Sigmoid colon (tissue), 4 donors: ENCODE data around the gene LUZP2.

ENCODE experiments used
- POLR2A ChIP-seq, 2 donors: fragments of 450-650 bp; IDR thresholded peaks; one replicate each; pipeline ENCODE4 v1.6.1; 2016; ENCODE audit warnings: antibody characterized with exemption in 2 of 2, mild to moderate bottlenecking in 2 of 2, moderate library complexity in 2 of 2
- POLR2AphosphoS5 ChIP-seq, 4 donors: sonication (generic); formaldehyde crosslinking; IDR thresholded peaks; one replicate each; pipeline ENCODE4 v1.6.1; 2017; ENCODE audit warnings: antibody characterized with exemption in 4 of 4
- TF ChIP-seq, protein P1 (sequence below), 4 experiments: fragments of 450-650 bp in 3 of 4; fragments of 200-600 bp in 1 of 4; IDR thresholded peaks; one replicate each; pipeline ENCODE4 v1.5.1; 2016 to 2019; ENCODE audit warnings: antibody characterized with exemption in 4 of 4, mild to moderate bottlenecking in 3 of 4, moderate library complexity in 2 of 4

DNA sequence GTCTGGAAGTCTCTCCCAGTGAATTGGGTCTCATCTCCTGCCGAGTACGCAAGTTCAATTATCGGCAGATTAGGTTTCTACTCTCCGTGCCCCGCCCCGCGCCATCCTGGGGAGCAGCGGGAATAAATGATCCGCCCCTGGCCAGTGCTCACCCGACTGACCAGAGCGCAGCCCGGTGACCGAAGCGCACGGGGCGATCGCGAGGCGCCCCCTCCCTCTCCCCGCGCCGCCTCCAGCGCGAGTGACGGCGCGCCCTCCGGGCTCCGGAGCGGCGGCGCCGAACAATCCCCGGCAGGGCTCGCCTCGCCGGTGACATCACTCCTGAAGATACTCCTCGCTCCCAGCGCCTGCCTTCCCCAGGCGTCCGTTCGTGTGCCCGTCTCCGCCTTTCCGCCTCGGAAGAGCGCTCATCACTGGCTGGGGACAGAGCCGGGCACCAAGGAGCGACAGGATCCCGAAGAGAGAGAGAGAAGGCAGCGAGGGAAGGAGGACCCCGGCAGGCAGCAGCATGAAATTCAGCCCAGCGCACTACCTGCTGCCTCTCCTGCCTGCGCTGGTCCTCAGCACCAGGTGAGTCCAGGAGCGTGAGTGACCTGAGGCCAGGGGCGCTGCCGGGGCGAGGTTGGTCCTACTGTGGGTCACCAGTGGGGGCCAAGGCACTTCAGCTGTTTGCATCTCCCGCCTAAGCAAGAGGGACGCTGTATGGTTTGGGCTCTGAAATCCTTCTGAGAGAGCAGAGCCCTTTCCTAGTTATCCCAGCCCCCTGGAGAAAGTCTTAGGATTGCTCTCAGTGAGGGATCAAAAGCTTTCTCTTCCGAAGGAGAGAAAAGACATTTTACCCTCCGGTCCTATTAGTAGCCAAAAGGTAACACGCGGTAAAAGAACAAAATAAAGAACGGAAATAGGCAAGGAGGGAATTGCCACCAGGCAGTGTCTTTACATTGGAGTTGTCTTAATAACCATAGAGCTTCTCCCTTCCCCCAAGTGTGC is at the start of gene LUZP2:
- TF ChIP-seq, protein P1, sequence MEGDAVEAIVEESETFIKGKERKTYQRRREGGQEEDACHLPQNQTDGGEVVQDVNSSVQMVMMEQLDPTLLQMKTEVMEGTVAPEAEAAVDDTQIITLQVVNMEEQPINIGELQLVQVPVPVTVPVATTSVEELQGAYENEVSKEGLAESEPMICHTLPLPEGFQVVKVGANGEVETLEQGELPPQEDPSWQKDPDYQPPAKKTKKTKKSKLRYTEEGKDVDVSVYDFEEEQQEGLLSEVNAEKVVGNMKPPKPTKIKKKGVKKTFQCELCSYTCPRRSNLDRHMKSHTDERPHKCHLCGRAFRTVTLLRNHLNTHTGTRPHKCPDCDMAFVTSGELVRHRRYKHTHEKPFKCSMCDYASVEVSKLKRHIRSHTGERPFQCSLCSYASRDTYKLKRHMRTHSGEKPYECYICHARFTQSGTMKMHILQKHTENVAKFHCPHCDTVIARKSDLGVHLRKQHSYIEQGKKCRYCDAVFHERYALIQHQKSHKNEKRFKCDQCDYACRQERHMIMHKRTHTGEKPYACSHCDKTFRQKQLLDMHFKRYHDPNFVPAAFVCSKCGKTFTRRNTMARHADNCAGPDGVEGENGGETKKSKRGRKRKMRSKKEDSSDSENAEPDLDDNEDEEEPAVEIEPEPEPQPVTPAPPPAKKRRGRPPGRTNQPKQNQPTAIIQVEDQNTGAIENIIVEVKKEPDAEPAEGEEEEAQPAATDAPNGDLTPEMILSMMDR (IDR thresholded peaks at IDR 0.05): no peak
- TF ChIP-seq POLR2A (IDR thresholded peaks at IDR 0.05) (no peak), POLR2AphosphoS5 (IDR thresholded peaks at IDR 0.05) (no peak)
